ENCODE results near the gene RBFOX2. TPM values are rescaled to one million over a fixed set of nuclear protein-coding genes. Genes with fewer than 3 reads are reported as not detected.

The RBFOX2 gene
- total and polyA plus RNA-seq, 2 of the 8 experiments (the other 6 are each of a cell fraction or from before 2014, with no cell fraction given): 121 to 122 TPM

GRCh38 chr22:35728639-35729308 is 299.9 kb downstream of the RBFOX2 start:
- no peak overlapping the region for H2BK20ac ChIP-seq (ENCODE audit: low read length)
- H3K23ac ChIP-seq (ENCODE audit: insufficient read length): no peak overlapping the region
- no peaks in the 10 kb centered on the region for H3K36me3 ChIP-seq (ENCODE audit: control insufficient read depth in 2 of 4, insufficient read depth in 4 of 4, low read length in 3 of 4)
- no peaks in the 10 kb centered on the region for H3K79me2 ChIP-seq (ENCODE audit: control insufficient read depth in 1 of 2, insufficient read depth in 2 of 2, low read length in 2 of 2)
- H2BK120ac ChIP-seq (replicated peaks; ENCODE audit: low read depth, low read length): no peak overlapping the region
- H2BK12ac ChIP-seq (ENCODE audit: low read depth, low read length): no peak overlapping the region
- no peak overlapping the region for H3K27ac ChIP-seq (ENCODE audit: low read depth, low read length)
- H2BK15ac ChIP-seq (ENCODE audit: low read length): no peak overlapping the region
- no peak overlapping the region for H3K56ac ChIP-seq (replicated peaks; ENCODE audit: insufficient read length, low read depth, low read length)
- no peak overlapping the region for H3K4me2 ChIP-seq (ENCODE audit: insufficient read depth in 1 of 2, low read depth in 2 of 2, low read length in 2 of 2)
- no peaks in the 10 kb centered on the region for H3K79me1 ChIP-seq (ENCODE audit: low read depth, low read length)
- no peak overlapping the region for H3K4me3 ChIP-seq (ENCODE audit: extremely low read depth in 1 of 4, insufficient read depth in 2 of 4, low read depth in 3 of 4, low read length in 4 of 4)
- no peaks in the 10 kb centered on the region for H3K23me2 ChIP-seq (ENCODE audit: low read depth, low read length)
- no peak overlapping the region for H3K14ac ChIP-seq (ENCODE audit: insufficient read length)
- no peak overlapping the region for H3K4ac ChIP-seq (replicated peaks; ENCODE audit: insufficient read length, low read depth, low read length)
- H4K20me1 ChIP-seq (replicated peaks in 1 of 2; ENCODE audit: control insufficient read depth in 1 of 2, insufficient read depth in 2 of 2, low read length in 2 of 2): no peaks in the 10 kb centered on the region
- no peak overlapping the region for H4K5ac ChIP-seq (ENCODE audit: insufficient read length, low read depth, low read length)
- no peaks in the 10 kb centered on the region for H3K9me3 ChIP-seq (ENCODE audit: insufficient read depth in 2 of 2, low read depth in 1 of 2, low read length in 1 of 2)
- no peak overlapping the region for H2AK5ac ChIP-seq (ENCODE audit: low read depth, low read length)
- H3K9ac ChIP-seq (replicated peaks in 1 of 4; ENCODE audit: extremely low read depth in 1 of 4, low read depth in 3 of 4, low read length in 3 of 4): no peak overlapping the region
- no peak overlapping the region for H4K91ac ChIP-seq (replicated peaks; ENCODE audit: insufficient read length, low read length)
- no peak overlapping the region for H4K8ac ChIP-seq (ENCODE audit: extremely low read depth, insufficient read depth, low read length)
- DNase-seq (ENCODE audit: low read depth in 1 of 2, low spot score in 2 of 2): no peak
- no peak overlapping the region for H2BK5ac ChIP-seq (ENCODE audit: low read depth, low read length)
- no peaks in the 10 kb centered on the region for H3K4me1 ChIP-seq (replicated peaks in 1 of 4; ENCODE audit: control insufficient read depth in 3 of 4, insufficient read depth in 4 of 4, low read length in 3 of 4)
- ChIA-PET CTCF (ENCODE audit: partially characterized antibody) (interaction anchor here (0.8 to 1.0 kb wide), 2 partner anchors 23 to 97 kb away, joined by 3 to 4 read pairs; no protein-coding TSS in a partner anchor), POLR2A (ENCODE audit: partially characterized antibody) (no interaction called here)
- 92% methylated on average over 12 of the region's 12 CpGs; no CpG with 5 or more reads in 1 of the 2 experiments for WGBS, 2 experiments (ENCODE audit: extremely low coverage in 1 of 2, insufficient coverage in 1 of 2, insufficient read length in 1 of 2, insufficient replicate concordance in 2 of 2, low coverage in 1 of 2, low lambda C conversion rate in 2 of 2, missing lambda C conversion rate in 1 of 2)
- H3K27me3 ChIP-seq (replicated peaks in 1 of 4; ENCODE audit: control insufficient read depth in 3 of 4, extremely low read depth in 1 of 4, insufficient read depth in 3 of 4, low read length in 3 of 4): no peaks in the 10 kb centered on the region
- H3K18ac ChIP-seq (ENCODE audit: extremely low read depth, low read length): no peak overlapping the region
- FAIRE-seq: no peak
- H2AFZ ChIP-seq (ENCODE audit: low read length): no peak overlapping the region
- TF ChIP-seq EZH2 (IDR thresholded peaks at IDR 0.05; ENCODE audit: low read depth, low read length, severe bottlenecking): no peak
- TF ChIP-seq SIX5 (IDR thresholded peaks at IDR 0.05; ENCODE audit: low read depth, low read length): no peak
- TF ChIP-seq TAF7 (optimal IDR thresholded peaks at IDR 0.05; ENCODE audit: borderline replicate concordance, low read depth, low read length): no peak
- no peak for TF ChIP-seq SIN3A (conservative IDR thresholded peaks at IDR 0.05 in 1 of 2, IDR thresholded peaks at IDR 0.05 in 1 of 2; ENCODE audit: low read depth in 1 of 2, low read length in 2 of 2)
- TF ChIP-seq CTCF (IDR thresholded peaks at IDR 0.05; ENCODE audit: control extremely low read depth in 1 of 3, insufficient read depth in 1 of 3, low read depth in 1 of 3, low read length in 3 of 3): no peak
- TF ChIP-seq ZNF274 (IDR thresholded peaks at IDR 0.05; ENCODE audit: borderline replicate concordance, extremely low read depth, low read length): no peak
- TF ChIP-seq JUN (IDR thresholded peaks at IDR 0.05; ENCODE audit: low read depth, low read length): no peak
- TF ChIP-seq POU5F1 (IDR thresholded peaks at IDR 0.05; ENCODE audit: low read depth, low read length): no peak
- TF ChIP-seq EP300 (IDR thresholded peaks at IDR 0.05; ENCODE audit: borderline replicate concordance in 1 of 2, low read depth in 2 of 2, low read length in 2 of 2): no peak
- no peak for TF ChIP-seq TAF1 (IDR thresholded peaks at IDR 0.05; ENCODE audit: low read depth, low read length)

Data from H1 (cell line).